Psoas muscle (tissue), 8 donors: Measurements from ENCODE around the gene AHRR. TPM values are rescaled to one million over a fixed set of nuclear protein-coding genes. Genes with fewer than 3 reads are reported as not detected.

Experiments
- ATAC-seq, 4 donors: fragments of 200-7000 bp; cut with Tn5 transposase; one replicate each; pipeline ENCODE4 v1.9.1; 2020; ENCODE audit warnings: moderate library complexity in 3 of 4, mild to moderate bottlenecking in 2 of 4
- DNase-seq, 2 donors: peaks; one replicate each; pipeline ENCODE4 v3.0.0-alpha.2; 2020
- H3K27ac ChIP-seq: fragments of 200-600 bp; one replicate; pipeline ENCODE4 v1.8.0; 2022
- H3K27me3 ChIP-seq, 3 donors: fragments of 200-600 bp in 1 of 3; one replicate each; pipeline versions ENCODE4 v1.6.1 to v1.8.0; 2013 to 2022; ENCODE audit warnings: low read length in 2 of 3, mild to moderate bottlenecking in 2 of 3, moderate library complexity in 1 of 3; ENCODE audit not compliant: insufficient read depth in 3 of 3
- H3K36me3 ChIP-seq, 2 donors: fragments of 200-600 bp in 1 of 2; one replicate each; pipeline versions ENCODE4 v1.6.1 to v1.8.0; 2013 to 2022; ENCODE audit warnings: low read depth in 1 of 2, mild to moderate bottlenecking in 1 of 2, moderate library complexity in 1 of 2; ENCODE audit not compliant: insufficient read depth in 1 of 2
- H3K4me1 ChIP-seq: fragments of 200-600 bp; one replicate; pipeline ENCODE4 v1.8.0; 2022
- H3K4me3 ChIP-seq: fragments of 200-600 bp; one replicate; pipeline ENCODE4 v1.8.0; 2022; ENCODE audit warnings: mild to moderate bottlenecking
- H3K9me3 ChIP-seq: fragments of 200-600 bp; one replicate; pipeline ENCODE4 v1.8.0; 2022
- CTCF ChIP-seq: fragments of 200-600 bp; IDR thresholded peaks from one replicate; pipeline ENCODE4 v1.8.0; 2022; ENCODE audit warnings: antibody characterized with exemption
- WGBS, 3 donors: extraction: QIAGEN DNeasy Blood & Tissue Kit; methylation state at CpG; one replicate each; pipeline versions ENCODE4 v1.1.6 to v1.1.7; 2013; 5-methylcytosine and 5-hydroxymethylcytosine counted together
- intact Hi-C, 2 donors: fragments of 100-400 bp; cut with DNase I; formaldehyde crosslinking; loops; one replicate each; pipeline versions ENCODE4 v1.11.0 to v1.14.2; 2022
- polyA plus RNA-seq, 3 donors: library from polyadenylated mRNA; stranded (reverse); fragments of 200-250 nt; gene quantifications; one replicate each; pipeline ENCODE4 v1.2.3, GENCODE V29; 2013
- total RNA-seq, 4 donors: library from RNA; stranded (reverse); fragmentation: NEBNext Ultra II Directional in 2 of 4; extraction: Animal tissue kit (Norgen Biotek cat#: 25700) in 2 of 4; gene quantifications; one replicate each; pipeline versions ENCODE4 v1.2.1 to v1.2.4, GENCODE V29; 2021 to 2023
- donor health status: healthy with polysubstance abuse.
- donor health status: DM: no; HTN: no; CAD: no; lungs with moderate emphysema.
- donor health status: Bipolar disorder and iron deficiency.
- donor health status: healthy.
- donor health status: DM: yes; HTN: yes; CAD: no.
- donor health status: DM: no; HTN: no; CAD: no.
- donor health status: DM: no; HTN: no; CAD: no.
- donor health status: DM: yes; HTN: yes; CAD: no.

AHRR gene
- total and polyA plus RNA-seq, 7 donors = 0.10 to 7.4 (median 0.45) TPM

DNA sequence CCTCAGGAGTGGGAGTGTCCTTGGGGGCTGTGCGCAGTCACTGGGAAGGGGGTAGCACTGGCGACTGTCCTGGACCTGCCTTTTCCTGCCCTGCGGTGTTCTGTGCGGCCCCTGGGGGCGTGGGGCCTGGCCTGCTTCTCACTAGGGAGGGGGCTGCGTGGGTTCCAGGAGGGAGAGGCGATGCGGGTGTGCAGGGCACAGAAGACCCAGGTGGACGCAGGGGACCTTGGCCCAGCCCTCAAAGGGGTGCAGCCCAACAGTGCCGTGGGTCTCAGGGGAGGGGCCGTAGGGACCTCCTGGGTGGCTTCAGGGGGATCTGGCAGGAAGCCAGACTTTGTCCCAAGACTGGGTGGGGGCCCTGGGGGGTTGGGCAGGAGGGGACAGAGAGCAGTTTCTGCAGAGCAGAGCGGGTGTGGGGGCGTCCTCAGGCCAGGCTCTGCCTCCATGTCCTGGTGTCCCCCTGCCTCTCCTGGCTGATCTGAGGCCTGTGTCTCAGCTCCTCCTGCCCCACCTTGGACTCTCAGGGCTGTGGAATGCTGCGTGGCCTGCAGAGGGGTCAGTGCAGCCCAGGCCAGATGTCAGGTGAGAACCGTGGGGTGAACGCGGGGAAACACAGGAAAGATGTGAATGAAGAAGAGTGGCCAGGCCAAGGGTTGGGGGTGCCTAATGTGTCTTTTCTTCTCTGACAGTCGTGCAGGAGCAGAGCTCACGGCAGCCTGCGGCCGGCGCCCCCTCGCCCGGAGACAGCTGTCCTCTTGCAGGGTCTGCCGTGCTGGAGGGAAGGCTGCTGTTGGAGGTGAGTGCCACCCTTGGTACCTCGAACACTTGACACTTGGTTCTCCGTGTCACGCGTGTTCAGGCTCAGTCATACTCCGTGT, 54.6 kb downstream of the AHRR start:
- no peak for TF ChIP-seq CTCF
- DNase-seq (no peak), ATAC-seq (no peak)
- no peaks in the 10 kb centered on the region for H3K36me3 ChIP-seq
- H3K27me3 ChIP-seq = peaks cover 0 to 35% (median 9%) of the 10 kb centered on the region in 3 donors
- no peaks in the 10 kb centered on the region for H3K4me1 ChIP-seq
- H3K27ac ChIP-seq = no peak overlapping the region
- WGBS, 3 donors = 86 to 92% (median 89%) methylated on average over 28 to 30 of the region's 30 CpGs
- intact Hi-C loops = no loop called here
- no peak overlapping the region for H3K4me3 ChIP-seq
- no peaks in the 10 kb centered on the region for H3K9me3 ChIP-seq

GRCh38 chr5:376799-377325, 55.3 kb downstream of the AHRR start:
- ATAC-seq (no peak), DNase-seq (no peak)
- Histone ChIP-seq H3K4me1 (no peaks in the 10 kb centered on the region), H3K27ac (no peak overlapping the region), H3K9me3 (no peaks in the 10 kb centered on the region), H3K36me3 (no peaks in the 10 kb centered on the region), H3K4me3 (no peak overlapping the region), H3K27me3 (peaks cover 0 to 35% (median 9%) of the 10 kb centered on the region in 3 donors)
- no peak for TF ChIP-seq CTCF
- WGBS, 3 donors = 92 to 97% (median 94%) methylated on average over 12 of the region's 12 CpGs
- intact Hi-C loops = no loop called here

DNA sequence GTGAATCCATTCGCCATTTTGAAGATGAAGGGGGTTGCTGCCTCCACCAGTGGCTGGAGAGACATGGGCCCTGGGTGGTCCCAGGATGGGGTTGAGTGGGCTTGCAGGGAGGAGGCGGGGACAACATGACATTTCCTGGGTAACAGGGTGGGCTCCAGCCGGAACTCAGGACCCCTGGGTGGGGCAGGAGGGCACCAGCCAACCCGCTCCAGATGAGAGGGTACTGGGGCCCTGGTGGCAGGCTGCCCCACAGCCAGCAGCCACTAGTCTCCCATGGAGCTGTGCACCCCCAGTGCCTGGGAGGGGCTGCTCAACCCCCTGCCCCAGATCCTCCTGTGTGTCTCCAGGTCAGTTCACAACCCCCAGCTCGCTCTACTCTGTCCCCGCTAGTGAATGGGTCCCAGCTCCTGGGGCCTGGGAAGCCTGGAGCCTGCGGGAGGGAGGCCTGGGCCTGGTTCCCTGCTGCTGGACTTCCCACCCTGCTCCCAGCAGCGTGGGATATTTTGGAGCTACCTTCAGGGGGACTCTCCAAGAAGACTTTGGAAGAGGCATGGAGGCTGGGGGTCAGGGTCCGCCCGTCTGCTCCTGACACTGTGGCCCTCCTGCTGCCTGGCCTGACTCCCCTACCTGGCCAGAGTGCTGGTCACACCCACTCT, 55.9 kb downstream of the AHRR start:
- H3K4me1 ChIP-seq = no peaks in the 10 kb centered on the region
- no peak overlapping the region for H3K4me3 ChIP-seq
- no peak overlapping the region for H3K27ac ChIP-seq
- no peak for DNase-seq
- peaks cover 0 to 35% (median 9%) of the 10 kb centered on the region in 3 donors for H3K27me3 ChIP-seq
- H3K9me3 ChIP-seq = no peaks in the 10 kb centered on the region
- ATAC-seq = no peak
- no peaks in the 10 kb centered on the region for H3K36me3 ChIP-seq
- intact Hi-C loops = no loop called here
- no peak for TF ChIP-seq CTCF
- WGBS, 3 donors = 94 to 96% (median 95%) methylated on average over 8 to 10 of the region's 10 CpGs

- no peak for TF ChIP-seq CTCF
- ATAC-seq (no peak), DNase-seq (no peak)
- Histone ChIP-seq H3K4me1 (no peaks in the 10 kb centered on the region), H3K9me3 (no peaks in the 10 kb centered on the region), H3K27ac (no peak overlapping the region), H3K4me3 (no peak overlapping the region), H3K27me3 (peaks cover 0 to 26% (median 7%) of the 10 kb centered on the region in 3 donors), H3K36me3 (no peaks in the 10 kb centered on the region)
- intact Hi-C loops = no loop called here
- WGBS, 3 donors = 67 to 81% (median 73%) methylated on average over 8 of the region's 8 CpGs
Observed at GRCh38 chr5:378301-378891, 56.9 kb downstream of the AHRR start.
